ENCODE data around the gene SUMF1.

SUMF1 gene

GRCh38 chr3:4406746-4407568 lies 60.1 kb downstream of the SUMF1 start:
- no peaks in the 10 kb centered on the region for H3K27me3 ChIP-seq (ENCODE audit: control insufficient read depth, insufficient read depth, low read length)
- H3K4me1 ChIP-seq (ENCODE audit: control insufficient read depth, insufficient read depth, low read length): no peaks in the 10 kb centered on the region
- H3K9me3 ChIP-seq (ENCODE audit: control insufficient read depth, insufficient read depth, low read length): no peaks in the 10 kb centered on the region
- no peaks in the 10 kb centered on the region for H3K36me3 ChIP-seq (ENCODE audit: control insufficient read depth, insufficient read depth, low read length)
- no peak overlapping the region for H3K9ac ChIP-seq (ENCODE audit: low read depth, low read length)
- no peak overlapping the region for H3K4me3 ChIP-seq (ENCODE audit: low read depth, low read length)

- no peak overlapping the region for H3K4me3 ChIP-seq (ENCODE audit: low read depth, low read length)
- no peaks in the 10 kb centered on the region for H3K9me3 ChIP-seq (ENCODE audit: control insufficient read depth, insufficient read depth, low read length)
- H3K36me3 ChIP-seq (ENCODE audit: control insufficient read depth, insufficient read depth, low read length): no peaks in the 10 kb centered on the region
- H3K4me1 ChIP-seq (ENCODE audit: control insufficient read depth, insufficient read depth, low read length): no peaks in the 10 kb centered on the region
- no peaks in the 10 kb centered on the region for H3K27me3 ChIP-seq (ENCODE audit: control insufficient read depth, insufficient read depth, low read length)
- H3K9ac ChIP-seq (ENCODE audit: low read depth, low read length): no peak overlapping the region
Observed at GRCh38 chr3:4404881-4405280, 62.2 kb downstream of the SUMF1 start.

- Histone ChIP-seq H3K4me1 (ENCODE audit: control insufficient read depth, insufficient read depth, low read length) (peaks cover 3% of the 10 kb centered on the region), H3K4me3 (ENCODE audit: low read depth, low read length) (no peak overlapping the region), H3K9me3 (ENCODE audit: control insufficient read depth, insufficient read depth, low read length) (no peaks in the 10 kb centered on the region), H3K36me3 (ENCODE audit: control insufficient read depth, insufficient read depth, low read length) (no peaks in the 10 kb centered on the region), H3K27me3 (ENCODE audit: control insufficient read depth, insufficient read depth, low read length) (no peaks in the 10 kb centered on the region), H3K9ac (ENCODE audit: low read depth, low read length) (no peak overlapping the region)
Observed at GRCh38 chr3:4401441-4401840, 65.6 kb downstream of the SUMF1 start.

DNA sequence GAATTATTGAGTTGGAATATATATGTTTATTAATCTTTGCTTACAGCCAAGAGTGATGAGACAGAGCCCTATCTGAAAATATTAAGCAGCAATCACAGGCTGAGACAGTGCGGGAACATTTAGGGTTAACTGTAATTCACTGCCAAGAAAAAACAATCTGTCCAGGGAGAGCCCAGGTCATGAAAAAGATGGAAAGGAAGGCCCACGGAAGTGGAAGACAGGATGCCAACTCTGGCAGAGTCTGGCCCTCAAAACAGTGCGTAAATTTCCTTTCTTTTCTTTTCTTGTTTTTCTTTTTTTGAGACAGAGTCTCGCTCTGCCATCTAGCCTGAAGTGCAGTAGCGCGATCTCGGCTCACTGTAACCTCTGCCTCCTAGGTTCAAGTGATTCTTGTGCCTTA lies 67.6 kb downstream of the SUMF1 start:
- no peaks in the 10 kb centered on the region for H3K36me3 ChIP-seq (ENCODE audit: control insufficient read depth, insufficient read depth, low read length)
- peaks cover 3% of the 10 kb centered on the region for H3K4me1 ChIP-seq (ENCODE audit: control insufficient read depth, insufficient read depth, low read length)
- H3K9me3 ChIP-seq (ENCODE audit: control insufficient read depth, insufficient read depth, low read length): no peaks in the 10 kb centered on the region
- H3K9ac ChIP-seq (ENCODE audit: low read depth, low read length): no peak overlapping the region
- no peaks in the 10 kb centered on the region for H3K27me3 ChIP-seq (ENCODE audit: control insufficient read depth, insufficient read depth, low read length)
- no peak overlapping the region for H3K4me3 ChIP-seq (ENCODE audit: low read depth, low read length)

DNA sequence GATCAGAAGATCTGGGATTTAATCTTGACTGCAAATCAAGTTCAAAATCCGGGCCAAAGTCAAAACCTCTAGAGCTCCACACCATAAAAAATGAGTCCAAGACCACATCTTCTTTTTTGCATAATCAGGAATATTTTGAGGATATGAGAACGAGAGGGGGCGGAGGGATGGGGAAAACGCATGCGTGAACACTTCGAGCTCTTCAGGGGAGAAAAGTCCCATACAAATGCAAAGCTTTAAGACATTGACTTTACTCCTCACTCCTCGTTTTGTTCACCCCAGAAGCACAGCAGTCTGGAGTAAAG lies 68.2 kb downstream of the SUMF1 start:
- Histone ChIP-seq H3K4me3 (ENCODE audit: low read depth, low read length) (no peak overlapping the region), H3K27me3 (ENCODE audit: control insufficient read depth, insufficient read depth, low read length) (no peaks in the 10 kb centered on the region), H3K4me1 (ENCODE audit: control insufficient read depth, insufficient read depth, low read length) (peaks cover 3% of the 10 kb centered on the region), H3K9me3 (ENCODE audit: control insufficient read depth, insufficient read depth, low read length) (no peaks in the 10 kb centered on the region), H3K9ac (ENCODE audit: low read depth, low read length) (no peak overlapping the region), H3K36me3 (ENCODE audit: control insufficient read depth, insufficient read depth, low read length) (no peaks in the 10 kb centered on the region)

DNA sequence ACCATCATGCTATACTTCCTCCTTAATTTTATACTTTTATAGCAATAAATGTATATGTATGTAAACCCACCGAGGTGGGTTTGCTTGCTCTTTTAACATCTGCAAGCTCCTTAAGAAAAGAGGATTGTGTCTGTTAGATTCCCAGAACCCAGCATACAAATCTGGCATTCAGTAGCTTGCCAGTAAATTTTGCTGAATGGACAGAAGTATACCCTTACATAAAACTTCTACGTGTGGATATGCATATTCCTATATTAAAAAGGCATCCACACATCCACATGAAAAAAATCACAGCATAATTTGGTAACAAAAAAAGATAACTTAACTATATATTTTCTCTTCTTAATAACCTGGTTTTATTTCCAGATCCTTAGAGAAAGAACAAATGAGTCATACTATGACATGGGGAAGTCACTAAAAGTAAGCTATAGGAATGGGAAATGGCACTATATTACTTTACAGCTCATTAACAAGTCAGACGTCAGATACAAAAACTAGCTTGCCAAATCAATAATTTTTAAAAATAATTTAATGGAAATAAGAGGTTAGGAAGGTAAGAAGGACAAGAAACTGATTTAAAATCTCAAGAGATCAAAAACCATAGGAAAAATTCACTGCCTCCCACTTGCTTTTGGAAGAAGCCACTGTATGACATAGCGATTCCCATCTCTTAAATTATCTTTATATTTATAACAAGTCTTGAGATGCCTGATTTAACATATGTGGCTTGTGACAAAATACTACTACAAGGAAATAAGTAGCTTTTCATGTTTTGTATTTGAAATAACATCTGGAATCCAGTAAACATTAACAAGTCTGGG lies 68.7 kb downstream of the SUMF1 start:
- Histone ChIP-seq H3K9me3 (ENCODE audit: control insufficient read depth, insufficient read depth, low read length) (no peaks in the 10 kb centered on the region), H3K4me3 (ENCODE audit: low read depth, low read length) (no peak overlapping the region), H3K9ac (ENCODE audit: low read depth, low read length) (no peak overlapping the region), H3K27me3 (ENCODE audit: control insufficient read depth, insufficient read depth, low read length) (no peaks in the 10 kb centered on the region), H3K4me1 (ENCODE audit: control insufficient read depth, insufficient read depth, low read length) (peaks cover 3% of the 10 kb centered on the region), H3K36me3 (ENCODE audit: control insufficient read depth, insufficient read depth, low read length) (no peaks in the 10 kb centered on the region)

DNA sequence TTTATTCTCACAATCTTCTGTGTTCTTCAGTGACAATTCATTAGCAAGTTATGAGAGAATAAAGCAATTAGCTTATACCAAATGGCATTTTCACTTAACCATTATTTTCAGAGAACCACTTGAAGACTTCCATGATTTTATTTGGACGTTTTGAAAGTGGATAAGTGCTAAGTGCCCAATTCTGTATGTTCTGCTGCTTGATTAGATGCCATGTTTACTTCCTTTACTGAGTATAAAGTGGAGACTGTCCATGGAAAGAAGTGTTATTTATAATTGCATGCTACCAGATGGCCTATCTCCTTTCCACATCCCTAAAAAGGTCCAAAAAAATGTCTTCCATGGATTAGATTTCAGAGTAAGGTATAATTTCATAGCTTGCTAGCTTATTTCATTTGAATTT lies 69.6 kb downstream of the SUMF1 start:
- Histone ChIP-seq H3K4me3 (ENCODE audit: low read depth, low read length) (no peak overlapping the region), H3K9ac (ENCODE audit: low read depth, low read length) (no peak overlapping the region), H3K36me3 (ENCODE audit: control insufficient read depth, insufficient read depth, low read length) (no peaks in the 10 kb centered on the region), H3K27me3 (ENCODE audit: control insufficient read depth, insufficient read depth, low read length) (no peaks in the 10 kb centered on the region), H3K4me1 (ENCODE audit: control insufficient read depth, insufficient read depth, low read length) (peaks cover 3% of the 10 kb centered on the region), H3K9me3 (ENCODE audit: control insufficient read depth, insufficient read depth, low read length) (no peaks in the 10 kb centered on the region)

DNA sequence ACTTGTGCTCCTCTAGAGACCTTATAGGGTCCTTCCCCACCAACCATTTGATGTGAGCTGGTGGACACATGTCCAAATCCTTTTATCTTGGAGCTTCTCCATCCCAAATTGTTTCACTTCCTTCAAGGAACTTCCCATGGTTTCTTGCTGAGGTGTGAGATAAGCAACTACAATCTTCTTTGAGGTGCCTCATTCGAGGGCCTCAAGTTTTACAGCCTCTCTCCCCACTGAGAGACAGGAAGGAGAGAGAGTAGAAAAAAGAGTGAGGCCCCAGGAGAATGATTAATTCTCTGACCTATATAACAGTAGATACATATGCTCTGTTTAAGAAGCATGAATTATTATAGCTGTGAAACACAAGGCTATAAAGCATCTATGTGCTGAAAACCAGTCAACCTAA lies 70.5 kb downstream of the SUMF1 start:
- no peaks in the 10 kb centered on the region for H3K36me3 ChIP-seq (ENCODE audit: control insufficient read depth, insufficient read depth, low read length)
- H3K9me3 ChIP-seq (ENCODE audit: control insufficient read depth, insufficient read depth, low read length): no peaks in the 10 kb centered on the region
- H3K9ac ChIP-seq (ENCODE audit: low read depth, low read length): no peak overlapping the region
- H3K4me1 ChIP-seq (ENCODE audit: control insufficient read depth, insufficient read depth, low read length): peaks cover 3% of the 10 kb centered on the region
- no peak overlapping the region for H3K4me3 ChIP-seq (ENCODE audit: low read depth, low read length)
- H3K27me3 ChIP-seq (ENCODE audit: control insufficient read depth, insufficient read depth, low read length): no peaks in the 10 kb centered on the region

GRCh38 chr3:4396006-4396405 lies 71.1 kb downstream of the SUMF1 start:
- Histone ChIP-seq H3K9ac (ENCODE audit: low read depth, low read length) (no peak overlapping the region), H3K27me3 (ENCODE audit: control insufficient read depth, insufficient read depth, low read length) (no peaks in the 10 kb centered on the region), H3K36me3 (ENCODE audit: control insufficient read depth, insufficient read depth, low read length) (no peaks in the 10 kb centered on the region), H3K9me3 (ENCODE audit: control insufficient read depth, insufficient read depth, low read length) (no peaks in the 10 kb centered on the region), H3K4me1 (ENCODE audit: control insufficient read depth, insufficient read depth, low read length) (peaks cover 3% of the 10 kb centered on the region), H3K4me3 (ENCODE audit: low read depth, low read length) (no peak overlapping the region)

DNA sequence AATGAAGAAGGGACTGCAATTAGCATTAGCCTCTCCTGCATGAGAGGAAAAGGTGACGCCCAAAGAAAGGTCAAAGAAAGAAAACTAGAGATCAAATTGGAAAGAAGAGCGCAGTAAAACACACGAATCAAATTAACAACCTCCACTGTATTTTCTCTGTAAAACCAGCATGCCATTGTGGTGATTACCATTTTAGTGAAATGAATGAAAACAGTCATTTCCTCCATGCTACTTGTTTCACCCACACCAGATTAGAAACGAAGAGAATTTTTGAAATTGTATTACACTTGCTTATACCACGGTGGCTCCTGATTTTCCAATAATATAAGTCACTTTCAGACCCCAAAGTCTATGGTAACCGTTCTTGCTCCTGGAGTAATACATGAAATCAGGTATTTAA lies 71.6 kb downstream of the SUMF1 start:
- peaks cover 3% of the 10 kb centered on the region for H3K4me1 ChIP-seq (ENCODE audit: control insufficient read depth, insufficient read depth, low read length)

GRCh38 chr3:4394567-4394966 lies 72.5 kb downstream of the SUMF1 start:
- no peaks in the 10 kb centered on the region for H3K36me3 ChIP-seq (ENCODE audit: control insufficient read depth, insufficient read depth, low read length)
- H3K9me3 ChIP-seq (ENCODE audit: control insufficient read depth, insufficient read depth, low read length): no peaks in the 10 kb centered on the region
- H3K27me3 ChIP-seq (ENCODE audit: control insufficient read depth, insufficient read depth, low read length): no peaks in the 10 kb centered on the region
- no peak overlapping the region for H3K4me3 ChIP-seq (ENCODE audit: low read depth, low read length)
- H3K9ac ChIP-seq (ENCODE audit: low read depth, low read length): no peak overlapping the region
- peaks cover 6% of the 10 kb centered on the region for H3K4me1 ChIP-seq (ENCODE audit: control insufficient read depth, insufficient read depth, low read length)

More for the DNA sequence above, 71.6 kb downstream of the SUMF1 start:
- Histone ChIP-seq H3K4me3 (ENCODE audit: low read depth, low read length) (no peak overlapping the region), H3K9ac (ENCODE audit: low read depth, low read length) (no peak overlapping the region), H3K36me3 (ENCODE audit: control insufficient read depth, insufficient read depth, low read length) (no peaks in the 10 kb centered on the region), H3K27me3 (ENCODE audit: control insufficient read depth, insufficient read depth, low read length) (no peaks in the 10 kb centered on the region), H3K9me3 (ENCODE audit: control insufficient read depth, insufficient read depth, low read length) (no peaks in the 10 kb centered on the region)

DNA sequence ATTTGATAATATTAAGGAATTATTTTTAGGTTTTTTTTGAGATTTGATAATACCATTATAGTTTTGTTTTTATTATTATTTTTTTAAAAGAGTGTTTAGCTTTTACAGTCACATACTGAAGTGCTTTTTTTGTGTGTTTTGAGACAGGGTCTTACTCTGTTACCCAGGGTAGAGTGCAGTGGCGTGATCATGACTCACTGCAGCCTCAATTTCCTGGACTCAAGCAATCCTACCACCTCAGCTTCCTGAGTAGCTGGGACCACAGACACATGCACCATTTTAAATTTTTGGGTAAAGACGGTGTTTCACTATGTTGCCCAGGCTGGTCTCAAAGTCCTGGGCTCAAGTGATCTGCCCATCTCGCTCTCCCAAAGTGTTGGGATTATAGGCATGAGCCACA lies 73.0 kb downstream of the SUMF1 start:
- Histone ChIP-seq H3K9me3 (ENCODE audit: control insufficient read depth, insufficient read depth, low read length) (no peaks in the 10 kb centered on the region), H3K36me3 (ENCODE audit: control insufficient read depth, insufficient read depth, low read length) (no peaks in the 10 kb centered on the region), H3K27me3 (ENCODE audit: control insufficient read depth, insufficient read depth, low read length) (no peaks in the 10 kb centered on the region), H3K4me1 (ENCODE audit: control insufficient read depth, insufficient read depth, low read length) (peaks cover 9% of the 10 kb centered on the region), H3K9ac (ENCODE audit: low read depth, low read length) (no peak overlapping the region), H3K4me3 (ENCODE audit: low read depth, low read length) (no peak overlapping the region)

Measured in iPS-15b (cell line).